Measurements from ENCODE around the gene PARP1. TPM values are rescaled to one million over a fixed set of nuclear protein-coding genes. Genes with fewer than 3 reads are reported as not detected.

The PARP1 gene
- total and polyA plus RNA-seq, 2 donors (not counting 1 experiment from before 2014, with no cell fraction given), result 118 to 180 TPM

DNA sequence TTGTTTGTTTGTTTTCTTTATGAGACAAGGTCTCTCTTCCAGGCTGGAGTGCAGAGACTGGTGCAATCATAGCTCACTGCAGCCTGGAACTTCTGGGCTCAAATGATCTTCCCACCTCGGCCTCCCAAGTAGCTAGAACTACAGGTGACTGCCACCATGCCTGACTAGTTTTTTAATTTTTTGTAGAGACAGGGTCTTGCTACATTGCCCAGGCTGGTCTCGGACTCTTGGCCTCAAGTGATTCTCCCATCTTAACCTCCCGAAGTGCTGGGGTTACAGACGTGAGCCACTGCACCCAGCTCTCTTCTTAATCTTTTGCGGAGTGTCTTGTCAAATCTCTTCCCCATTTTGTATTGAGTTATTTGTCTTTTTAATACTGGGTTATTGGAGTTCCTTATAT is 32.6 kb upstream of the PARP1 start:
- H2AFZ ChIP-seq (ENCODE audit: insufficient read depth, low read depth, low read length, poor library complexity, severe bottlenecking), result no peak overlapping the region
- H3K9ac ChIP-seq (ENCODE audit: low read length), result no peak overlapping the region
- DNase-seq, result no peak
- no peaks in the 10 kb centered on the region for H3K36me3 ChIP-seq (replicated peaks in 1 of 2; ENCODE audit: control extremely low read depth in 1 of 2, control insufficient read depth in 1 of 2, extremely low read depth in 1 of 2, insufficient read depth in 2 of 2, low read length in 1 of 2)
- H3K27me3 ChIP-seq (replicated peaks in 1 of 4; ENCODE audit: control extremely low read depth in 1 of 4, control insufficient read depth in 3 of 4, insufficient read depth in 4 of 4, low read length in 3 of 4), result no peaks in the 10 kb centered on the region
- WGBS (ENCODE audit: insufficient coverage), result no CpG with 5 or more reads among the region's 5 CpGs
- Mint-ChIP-seq H3K4me1 (peaks cover 34% of the 10 kb centered on the region), H3K4me3 (no peak overlapping the region), H3K27ac (no peak overlapping the region), H3K27me3 (no peaks in the 10 kb centered on the region), H3K9me3 (ENCODE audit: insufficient read depth) (no peaks in the 10 kb centered on the region)
- no peaks in the 10 kb centered on the region for H4K20me1 ChIP-seq (ENCODE audit: control insufficient read depth, insufficient read depth, low read length, poor library complexity, severe bottlenecking)
- no peak overlapping the region for H3K4me3 ChIP-seq (ENCODE audit: control extremely low read depth in 1 of 5, extremely low read depth in 1 of 5, insufficient read depth in 1 of 5, low read depth in 2 of 5, low read length in 4 of 5)
- H3K9me3 ChIP-seq (ENCODE audit: control extremely low read depth in 1 of 3, control insufficient read depth in 2 of 3, insufficient read depth in 1 of 3, low read length in 2 of 3), result no peaks in the 10 kb centered on the region
- H3K79me2 ChIP-seq (ENCODE audit: control insufficient read depth, insufficient read depth, low read length), result no peaks in the 10 kb centered on the region
- TF ChIP-seq, protein P1, sequence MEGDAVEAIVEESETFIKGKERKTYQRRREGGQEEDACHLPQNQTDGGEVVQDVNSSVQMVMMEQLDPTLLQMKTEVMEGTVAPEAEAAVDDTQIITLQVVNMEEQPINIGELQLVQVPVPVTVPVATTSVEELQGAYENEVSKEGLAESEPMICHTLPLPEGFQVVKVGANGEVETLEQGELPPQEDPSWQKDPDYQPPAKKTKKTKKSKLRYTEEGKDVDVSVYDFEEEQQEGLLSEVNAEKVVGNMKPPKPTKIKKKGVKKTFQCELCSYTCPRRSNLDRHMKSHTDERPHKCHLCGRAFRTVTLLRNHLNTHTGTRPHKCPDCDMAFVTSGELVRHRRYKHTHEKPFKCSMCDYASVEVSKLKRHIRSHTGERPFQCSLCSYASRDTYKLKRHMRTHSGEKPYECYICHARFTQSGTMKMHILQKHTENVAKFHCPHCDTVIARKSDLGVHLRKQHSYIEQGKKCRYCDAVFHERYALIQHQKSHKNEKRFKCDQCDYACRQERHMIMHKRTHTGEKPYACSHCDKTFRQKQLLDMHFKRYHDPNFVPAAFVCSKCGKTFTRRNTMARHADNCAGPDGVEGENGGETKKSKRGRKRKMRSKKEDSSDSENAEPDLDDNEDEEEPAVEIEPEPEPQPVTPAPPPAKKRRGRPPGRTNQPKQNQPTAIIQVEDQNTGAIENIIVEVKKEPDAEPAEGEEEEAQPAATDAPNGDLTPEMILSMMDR (IDR thresholded peaks at IDR 0.05), result no peak
- TF ChIP-seq EZH2 (IDR thresholded peaks at IDR 0.05; ENCODE audit: borderline replicate concordance, insufficient read depth, low read depth, low read length, poor library complexity, severe bottlenecking), result no peak
- ChIA-PET CTCF (interaction anchor here (0.7 to 6.0 kb wide), 3 partner anchors 12 to 33 kb away, joined by 3 to 36 read pairs (median 6); partner anchors contain the start of gene PARP1), POLR2A (no interaction called here)
- no peak overlapping the region for H3K4me2 ChIP-seq (replicated peaks; ENCODE audit: low read depth, low read length, poor library complexity, severe bottlenecking)
- intact Hi-C loops (cut with micrococcal nuclease), result no loop called here
- no peak for ATAC-seq (ENCODE audit: low read depth)
- no peak overlapping the region for H3K27ac ChIP-seq (ENCODE audit: low read length in 2 of 2)
- peaks cover 35 to 41% of the 10 kb centered on the region in 2 donors for H3K4me1 ChIP-seq (ENCODE audit: control insufficient read depth in 2 of 2, insufficient read depth in 2 of 2, low read length in 2 of 2)

DNA sequence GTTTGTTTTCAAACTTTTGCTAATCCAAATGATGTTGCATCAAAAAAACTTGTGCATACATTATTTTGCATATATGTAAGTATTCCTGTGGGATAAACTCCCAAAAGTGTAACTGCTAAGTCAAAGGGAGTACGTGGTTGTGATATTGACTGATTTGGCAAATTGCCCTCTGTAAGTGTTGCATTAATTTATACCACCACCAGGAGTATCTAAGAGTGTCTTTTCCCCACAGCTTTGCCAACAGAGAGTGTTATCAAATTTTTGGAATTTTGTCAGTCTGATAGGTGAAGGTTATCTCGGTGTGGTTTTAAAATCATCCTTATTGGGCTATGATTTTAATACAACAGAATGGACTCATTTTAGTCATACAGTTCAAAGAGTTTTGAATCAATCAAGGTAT is 30.1 kb upstream of the PARP1 start:
- Histone ChIP-seq H3K79me2 (ENCODE audit: control insufficient read depth, insufficient read depth, low read length) (no peaks in the 10 kb centered on the region), H3K4me2 (replicated peaks; ENCODE audit: low read depth, low read length, poor library complexity, severe bottlenecking) (no peak overlapping the region), H3K36me3 (replicated peaks in 1 of 2; ENCODE audit: control extremely low read depth in 1 of 2, control insufficient read depth in 1 of 2, extremely low read depth in 1 of 2, insufficient read depth in 2 of 2, low read length in 1 of 2) (no peaks in the 10 kb centered on the region), H3K27ac (ENCODE audit: low read length in 2 of 2) (no peak overlapping the region), H3K4me3 (ENCODE audit: control extremely low read depth in 1 of 5, extremely low read depth in 1 of 5, insufficient read depth in 1 of 5, low read depth in 2 of 5, low read length in 4 of 5) (no peak overlapping the region), H3K9me3 (ENCODE audit: control extremely low read depth in 1 of 3, control insufficient read depth in 2 of 3, insufficient read depth in 1 of 3, low read length in 2 of 3) (no peaks in the 10 kb centered on the region), H3K4me1 (ENCODE audit: control insufficient read depth in 2 of 2, insufficient read depth in 2 of 2, low read length in 2 of 2) (peaks cover 22 to 28% of the 10 kb centered on the region in 2 donors), H2AFZ (ENCODE audit: insufficient read depth, low read depth, low read length, poor library complexity, severe bottlenecking) (no peak overlapping the region), H3K9ac (ENCODE audit: low read length) (no peak overlapping the region), H4K20me1 (ENCODE audit: control insufficient read depth, insufficient read depth, low read length, poor library complexity, severe bottlenecking) (no peaks in the 10 kb centered on the region), H3K27me3 (replicated peaks in 1 of 4; ENCODE audit: control extremely low read depth in 1 of 4, control insufficient read depth in 3 of 4, insufficient read depth in 4 of 4, low read length in 3 of 4) (no peaks in the 10 kb centered on the region)
- Mint-ChIP-seq H3K9me3 (ENCODE audit: insufficient read depth) (no peaks in the 10 kb centered on the region), H3K4me1 (peaks cover 29% of the 10 kb centered on the region), H3K27ac (no peak overlapping the region), H3K4me3 (no peak overlapping the region), H3K27me3 (no peaks in the 10 kb centered on the region)
- CTCF ChIA-PET, result interaction anchor here (4.4 to 6.0 kb wide), 2 partner anchors 14 to 31 kb away, joined by 31 to 36 read pairs; partner anchors contain the start of gene PARP1
- ATAC-seq (ENCODE audit: low read depth) (no peak), DNase-seq (no peak)
- POLR2A ChIA-PET, result no interaction called here
- intact Hi-C loops (cut with micrococcal nuclease), result no loop called here
- TF ChIP-seq, protein P1 (IDR thresholded peaks at IDR 0.05), result peak; percentile 47
- no peak for TF ChIP-seq EZH2 (IDR thresholded peaks at IDR 0.05; ENCODE audit: borderline replicate concordance, insufficient read depth, low read depth, low read length, poor library complexity, severe bottlenecking)
- WGBS (ENCODE audit: insufficient coverage), result no CpG with 5 or more reads among the region's 2 CpGs
